Astrocyte (in vitro differentiated cells and primary cell): ENCODE results near the gene TXLNG.

Source experiments
- EZH2 ChIP-seq: IDR thresholded peaks from 2 replicates; pipeline ENCODE4 v1.6.1; 2012; ENCODE audit warnings: mild to moderate bottlenecking, low read length, inconsistent platforms; ENCODE audit not compliant: insufficient read depth
- TF ChIP-seq, protein P1 (sequence below): IDR thresholded peaks from 2 replicates; pipeline ENCODE4 v1.5.1; 2011; ENCODE audit warnings: low read depth, mild to moderate bottlenecking, inconsistent platforms, low read length, moderate library complexity; ENCODE audit not compliant: insufficient read depth

DNA sequence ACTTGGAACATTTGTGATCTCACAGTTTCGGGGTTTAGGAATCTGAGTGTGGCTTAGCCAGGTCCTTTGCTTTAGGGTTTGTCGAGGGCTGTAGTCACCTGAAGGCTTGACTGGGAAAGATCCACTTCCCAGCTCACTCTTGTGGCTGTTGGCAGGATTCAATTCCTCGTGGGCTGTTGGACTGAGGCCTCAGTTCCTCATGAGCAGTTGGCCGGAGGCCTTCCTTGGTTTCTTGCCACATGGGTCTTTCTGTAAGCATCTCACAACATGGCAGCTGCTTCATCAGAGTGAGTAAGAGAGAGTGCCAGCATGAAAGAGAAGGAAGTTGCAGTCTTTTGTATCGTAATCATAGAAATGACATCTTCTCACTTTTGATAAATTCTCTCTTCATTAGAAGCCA is 11.1 kb downstream of the TXLNG start:
- TF ChIP-seq, protein P1, sequence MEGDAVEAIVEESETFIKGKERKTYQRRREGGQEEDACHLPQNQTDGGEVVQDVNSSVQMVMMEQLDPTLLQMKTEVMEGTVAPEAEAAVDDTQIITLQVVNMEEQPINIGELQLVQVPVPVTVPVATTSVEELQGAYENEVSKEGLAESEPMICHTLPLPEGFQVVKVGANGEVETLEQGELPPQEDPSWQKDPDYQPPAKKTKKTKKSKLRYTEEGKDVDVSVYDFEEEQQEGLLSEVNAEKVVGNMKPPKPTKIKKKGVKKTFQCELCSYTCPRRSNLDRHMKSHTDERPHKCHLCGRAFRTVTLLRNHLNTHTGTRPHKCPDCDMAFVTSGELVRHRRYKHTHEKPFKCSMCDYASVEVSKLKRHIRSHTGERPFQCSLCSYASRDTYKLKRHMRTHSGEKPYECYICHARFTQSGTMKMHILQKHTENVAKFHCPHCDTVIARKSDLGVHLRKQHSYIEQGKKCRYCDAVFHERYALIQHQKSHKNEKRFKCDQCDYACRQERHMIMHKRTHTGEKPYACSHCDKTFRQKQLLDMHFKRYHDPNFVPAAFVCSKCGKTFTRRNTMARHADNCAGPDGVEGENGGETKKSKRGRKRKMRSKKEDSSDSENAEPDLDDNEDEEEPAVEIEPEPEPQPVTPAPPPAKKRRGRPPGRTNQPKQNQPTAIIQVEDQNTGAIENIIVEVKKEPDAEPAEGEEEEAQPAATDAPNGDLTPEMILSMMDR: no peak
- no peak for TF ChIP-seq EZH2
